Measurements from ENCODE around the gene GCN1.

- no peak for TF ChIP-seq CTCF (IDR thresholded peaks at IDR 0.05)
- no peak for TF ChIP-seq POLR2A (IDR thresholded peaks at IDR 0.05)
Observed at GRCh38 chr12:120119271-120119973, 75.1 kb downstream of the GCN1 start.

Data from prostate gland (tissue), 2 donors.